AG08395 (cell line): ENCODE results near the gene BHLHE41.

Experiments
- DNase-seq: peaks from one replicate; pipeline ENCODE4 v3.0.0; 2012; ENCODE audit warnings: mixed read lengths, low spot score

The BHLHE41 gene

DNA sequence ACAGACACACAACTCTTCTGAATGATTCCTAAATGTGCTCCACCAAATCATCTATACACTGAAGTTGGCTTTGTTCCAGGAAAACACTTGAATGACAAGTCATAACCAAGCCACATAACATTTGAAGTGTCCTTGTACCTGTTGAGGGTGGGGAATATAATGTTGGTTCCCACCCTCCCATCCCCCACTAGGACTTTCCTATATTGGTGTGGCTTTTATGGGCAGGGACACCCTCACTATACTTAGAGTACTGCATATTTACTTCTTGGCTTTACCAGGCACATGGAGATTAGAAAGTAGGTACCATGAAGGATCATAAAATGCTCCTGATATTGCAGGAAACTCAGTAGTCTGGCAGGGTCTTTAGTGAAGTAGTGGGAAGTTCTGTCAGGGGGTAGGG lies 9.7 kb upstream of the BHLHE41 start:
- DNase-seq, result no peak

DNA sequence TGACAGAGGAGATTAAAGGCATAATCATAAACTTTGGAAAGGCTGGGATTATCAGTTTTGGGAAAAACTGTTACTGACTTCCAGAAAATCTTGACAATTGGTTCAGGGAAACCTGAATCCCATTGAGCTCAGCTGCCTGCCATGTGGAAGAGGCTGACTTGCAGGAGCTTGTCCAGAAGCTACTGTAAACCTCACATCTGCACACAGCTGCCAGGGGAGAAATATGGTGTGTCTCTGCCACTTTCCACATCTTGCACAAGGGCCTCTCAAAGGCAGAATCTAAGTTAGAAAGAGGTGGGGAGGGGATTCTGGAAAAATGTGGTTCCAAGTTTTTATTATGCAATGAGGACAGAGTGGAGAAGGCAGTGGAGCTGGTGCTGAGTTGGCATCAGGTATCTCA lies 8.7 kb upstream of the BHLHE41 start:
- no peak for DNase-seq

DNA sequence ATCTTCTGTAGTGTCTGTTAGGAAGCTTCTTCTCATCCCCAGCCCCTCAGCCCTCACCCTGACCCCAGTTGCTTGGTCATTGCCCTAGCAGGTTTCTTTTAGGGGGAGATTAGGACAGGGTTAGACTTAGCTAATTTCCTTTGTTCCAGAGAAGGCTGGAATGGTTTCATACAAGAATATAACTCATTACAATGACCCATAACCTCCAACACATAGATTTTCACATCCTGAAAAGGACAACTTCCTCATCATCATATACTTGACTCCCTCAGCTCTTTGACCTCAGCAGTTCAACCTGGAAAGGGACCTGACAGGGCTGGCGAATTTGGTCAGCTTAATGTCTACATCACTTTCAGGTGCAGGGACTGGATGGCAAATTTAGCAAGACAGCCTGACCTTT lies 8.0 kb upstream of the BHLHE41 start:
- no peak for DNase-seq

GRCh38 chr12:26131936-26132335 lies 7.1 kb upstream of the BHLHE41 start:
- no peak for DNase-seq

GRCh38 chr12:26130728-26131127 lies 5.9 kb upstream of the BHLHE41 start:
- DNase-seq, result no peak

DNA sequence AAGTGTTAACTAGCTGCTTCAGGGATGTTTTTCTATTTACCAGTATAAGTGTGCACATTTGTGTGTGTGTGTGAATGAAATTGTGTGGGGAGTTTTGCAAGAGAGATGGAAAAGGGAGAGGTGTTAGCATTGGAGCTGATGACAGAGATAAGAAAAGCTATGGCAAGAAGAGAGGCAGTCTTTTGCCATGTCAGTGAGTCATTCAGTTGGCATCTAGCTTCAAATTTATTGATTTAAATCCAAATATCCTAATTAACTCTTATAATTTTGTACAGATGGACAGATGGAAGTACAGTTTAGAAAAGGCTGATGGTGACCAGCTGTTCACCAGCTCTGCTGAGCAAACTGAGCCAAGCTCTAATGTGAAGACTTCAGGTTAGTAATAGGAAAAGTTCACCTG lies 3.3 kb upstream of the BHLHE41 start:
- peak; percentile 13 for DNase-seq

- no peak for DNase-seq
Observed at GRCh38 chr12:26127404-26127803, 2.6 kb upstream of the BHLHE41 start.

GRCh38 chr12:26126340-26127284 lies 1.8 kb upstream of the BHLHE41 start:
- peak; percentile 90 for DNase-seq

GRCh38 chr12:26125400-26126339 lies 833 bp upstream of the BHLHE41 start:
- DNase-seq, result peak; percentile 69

DNA sequence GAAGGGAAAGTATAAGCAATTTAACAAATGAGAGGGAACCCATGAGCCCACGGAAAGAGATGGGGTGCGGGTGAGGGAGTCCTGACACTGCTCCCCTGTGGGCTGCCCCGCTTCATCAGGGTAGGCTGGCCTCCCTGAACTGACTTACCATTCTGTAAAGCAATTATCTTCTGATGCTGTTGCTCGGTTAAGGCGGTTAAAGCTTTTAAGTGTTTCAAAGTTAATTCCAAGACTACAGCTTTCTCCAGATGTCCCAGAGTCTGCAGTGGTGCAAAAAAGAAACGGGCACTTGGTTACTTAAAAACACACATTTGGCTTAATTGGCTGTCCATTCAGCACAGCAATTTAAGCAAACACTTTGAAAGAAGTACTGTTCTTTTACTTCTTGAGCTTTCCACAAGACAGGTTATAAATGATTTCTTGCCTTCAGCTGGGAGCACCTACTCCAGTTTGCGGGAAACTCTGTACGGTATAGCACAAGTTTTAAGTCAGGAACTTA lies 1.3 kb downstream of the BHLHE41 start:
- no peak for DNase-seq

GRCh38 chr12:26122681-26123481 lies 2.0 kb downstream of the BHLHE41 start:
- DNase-seq, result peak; percentile 53

- DNase-seq, result peak; percentile 7
Observed at GRCh38 chr12:26122061-26122680, 2.7 kb downstream of the BHLHE41 start.

- DNase-seq, result no peak
Observed at GRCh38 chr12:26121323-26122060, 3.3 kb downstream of the BHLHE41 start.

- no peak for DNase-seq
Observed at GRCh38 chr12:26120561-26121274, 4.1 kb downstream of the BHLHE41 start.

DNA sequence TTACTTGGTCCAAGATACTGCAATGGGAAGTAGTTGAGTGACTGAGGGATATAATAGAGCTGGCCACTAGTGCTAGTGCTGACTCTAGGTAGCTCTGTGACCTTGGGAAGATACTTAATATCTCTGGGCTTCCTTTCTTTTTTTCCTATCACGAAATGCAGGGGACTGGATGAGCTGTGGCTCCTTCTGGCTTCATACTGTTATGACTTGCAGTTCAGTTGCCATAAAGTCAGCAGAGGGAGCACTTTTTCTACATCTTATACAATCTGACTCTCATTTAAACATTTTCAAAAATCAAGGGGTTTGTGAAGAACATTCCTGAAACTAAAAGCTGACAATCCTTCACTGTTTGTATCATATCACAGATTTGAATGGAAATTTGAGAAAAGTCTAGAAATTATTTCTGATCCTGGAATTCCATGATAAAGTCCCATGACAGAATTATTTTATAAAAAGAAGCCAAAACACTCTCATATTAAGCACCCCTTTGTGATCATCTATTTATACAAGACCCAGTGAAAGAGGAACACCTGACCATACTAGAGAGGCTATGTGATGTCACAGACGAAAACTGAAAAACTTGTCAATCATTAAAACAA lies 5.3 kb downstream of the BHLHE41 start:
- DNase-seq, result peak; percentile 55

DNA sequence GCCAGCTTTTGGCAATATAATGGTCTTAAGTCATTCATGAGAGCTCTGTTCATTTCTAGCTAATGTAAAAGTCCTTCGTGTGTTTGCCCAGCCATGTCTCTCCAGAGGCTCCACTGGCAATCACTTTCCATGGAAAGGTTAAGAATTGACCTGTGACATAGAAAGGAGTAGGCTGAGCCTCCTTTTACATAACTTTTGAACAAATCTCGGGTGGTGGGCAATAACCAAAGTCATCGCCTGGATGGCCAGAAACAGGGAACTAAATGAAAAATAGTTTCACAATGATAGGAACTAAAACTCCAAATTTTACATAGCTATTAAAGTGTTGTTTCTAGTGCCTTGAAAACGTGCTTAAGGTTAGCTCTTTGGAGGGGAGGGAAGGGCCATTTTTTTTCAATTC lies 6.5 kb downstream of the BHLHE41 start:
- DNase-seq, result no peak

GRCh38 chr12:26116829-26117715 lies 7.8 kb downstream of the BHLHE41 start:
- no peak for DNase-seq

DNA sequence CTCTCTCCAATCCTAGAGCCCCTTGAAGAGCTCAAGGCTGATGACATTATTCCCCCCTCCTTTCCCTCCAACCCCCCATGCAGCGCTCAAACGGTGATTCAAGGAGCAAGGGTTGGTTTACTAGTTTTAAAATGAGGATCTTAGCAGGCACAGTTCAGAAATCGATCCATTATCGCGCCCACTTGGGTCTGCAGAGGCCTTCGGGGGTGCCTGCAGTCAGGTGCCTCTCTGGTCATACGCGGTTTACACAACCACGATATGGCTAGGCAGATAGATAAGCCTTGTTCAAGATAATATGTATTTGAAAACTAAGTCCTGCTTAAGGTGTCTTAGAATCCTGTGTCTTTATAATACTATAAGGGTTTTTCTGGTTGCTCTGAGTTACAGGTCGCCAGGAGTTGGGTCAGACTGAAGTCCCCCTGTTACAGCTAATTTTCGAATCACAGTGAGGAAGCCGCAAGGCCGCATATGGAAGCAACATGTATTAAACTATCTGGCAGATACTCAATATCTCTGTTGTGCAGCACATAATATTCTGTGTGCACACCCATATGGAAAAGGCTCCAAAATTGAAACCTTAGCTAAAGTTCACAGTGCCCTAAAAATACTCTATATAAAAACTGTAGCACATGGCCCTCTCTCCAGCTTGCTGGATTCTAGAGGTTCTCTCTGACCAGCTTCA lies 10.0 kb downstream of the BHLHE41 start:
- no peak for DNase-seq
